ENCODE data around the gene SV2C. TPM values are rescaled to one million over a fixed set of nuclear protein-coding genes. Genes with fewer than 3 reads are reported as not detected.
"Not testable (repeated sequence)": the region's sequence is repeated elsewhere in the genome, so short reads cannot be mapped to it uniquely, and the experiment has no call there.

The SV2C gene
- total RNA-seq, 2 experiments from 2014 or later = not detected

DNA sequence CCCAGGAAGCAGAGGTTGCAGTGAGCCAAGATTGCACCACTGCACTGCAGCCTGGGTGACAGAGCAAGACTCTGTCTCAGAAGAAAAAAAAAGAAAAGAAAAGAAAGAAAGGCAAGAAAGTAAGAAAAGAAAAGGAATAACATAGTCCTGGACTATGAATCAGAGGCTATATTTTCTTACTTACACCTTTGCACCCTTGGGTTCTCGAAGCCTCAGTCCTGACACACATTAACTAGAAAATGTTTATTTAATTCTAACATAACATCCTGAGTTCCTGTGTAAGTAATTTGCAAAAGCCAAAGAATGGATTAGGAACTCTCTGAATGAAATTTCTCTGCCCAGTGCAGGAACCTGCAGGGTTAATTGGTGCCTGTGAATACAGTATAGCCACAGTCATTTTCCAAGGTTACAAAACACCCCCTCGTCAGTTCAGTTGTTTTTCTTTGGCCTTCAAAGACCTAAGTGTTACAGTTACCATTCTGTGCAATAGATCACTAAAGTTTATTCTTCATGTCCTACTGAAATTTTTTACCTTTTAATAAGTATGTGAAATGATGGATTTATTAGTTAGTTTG is 147.6 kb downstream of the SV2C start:
- POLR2A ChIA-PET = no interaction called here

DNA sequence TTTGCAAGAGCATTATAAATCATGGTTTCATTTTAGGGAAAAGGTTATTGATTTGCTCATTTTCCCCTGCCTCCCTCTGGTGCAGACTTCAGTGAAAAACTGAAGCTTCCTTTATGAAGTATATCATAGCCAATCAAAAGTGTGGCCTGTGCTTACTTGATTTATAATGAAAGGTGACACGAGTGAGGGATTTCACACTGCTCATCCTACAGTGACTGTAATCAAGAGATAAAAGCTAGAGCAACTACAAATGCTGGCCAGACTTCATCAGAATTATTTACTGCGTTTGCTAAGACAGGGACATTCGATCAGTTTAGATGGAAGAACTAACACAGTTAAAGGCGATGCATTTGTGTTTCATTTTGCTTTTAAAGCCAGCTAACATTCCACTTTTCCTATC is 151.5 kb downstream of the SV2C start:
- CTCF ChIA-PET = no interaction called here
- POLR2A ChIA-PET = no interaction called here

More for the DNA sequence above, 147.6 kb downstream of the SV2C start:
- CTCF ChIA-PET = no interaction called here

DNA sequence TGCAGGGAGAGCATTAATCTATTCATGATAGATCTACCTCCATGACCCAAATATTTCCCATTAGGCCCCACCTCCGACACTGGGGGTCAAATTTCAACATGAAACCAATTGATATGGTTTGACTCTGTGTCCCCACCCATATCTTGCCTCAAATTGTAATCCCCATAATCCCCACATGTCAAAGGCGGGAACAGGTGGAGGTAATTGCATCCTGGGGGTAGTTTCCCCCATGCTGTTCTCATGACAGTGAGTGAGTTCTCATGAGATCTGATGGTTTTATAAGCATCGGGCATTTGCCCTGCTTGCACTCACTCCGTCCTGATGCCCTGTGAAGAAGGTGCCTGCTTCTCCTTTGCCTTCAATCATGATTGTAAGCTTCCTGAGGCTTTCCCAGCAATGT is 153.5 kb downstream of the SV2C start:
- CTCF ChIA-PET = interaction anchor here (0.6 kb wide), 1 partner anchor 166 kb away, joined by 4 read pairs; no protein-coding TSS in a partner anchor
- POLR2A ChIA-PET = no interaction called here

DNA sequence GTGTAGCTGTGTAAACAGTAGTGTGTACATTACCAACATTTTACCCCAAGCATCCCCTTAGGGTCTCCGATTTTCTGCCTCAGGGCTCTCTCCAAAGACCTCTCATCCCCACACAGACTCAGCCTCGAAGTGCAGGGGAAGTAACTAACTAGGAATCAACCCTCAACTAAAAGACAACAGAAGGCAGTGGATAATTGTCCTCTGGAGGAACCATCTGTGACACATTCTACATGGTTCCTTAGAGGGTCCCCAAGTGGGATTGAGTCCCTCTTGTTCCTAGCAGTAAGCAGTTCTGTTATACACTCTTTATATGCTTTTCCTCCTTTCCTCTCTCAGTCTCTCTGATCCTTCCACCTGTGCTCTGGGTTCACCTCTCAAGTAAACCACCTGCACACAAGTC is 157.2 kb downstream of the SV2C start:
- CTCF ChIA-PET = no interaction called here
- POLR2A ChIA-PET = no interaction called here

DNA sequence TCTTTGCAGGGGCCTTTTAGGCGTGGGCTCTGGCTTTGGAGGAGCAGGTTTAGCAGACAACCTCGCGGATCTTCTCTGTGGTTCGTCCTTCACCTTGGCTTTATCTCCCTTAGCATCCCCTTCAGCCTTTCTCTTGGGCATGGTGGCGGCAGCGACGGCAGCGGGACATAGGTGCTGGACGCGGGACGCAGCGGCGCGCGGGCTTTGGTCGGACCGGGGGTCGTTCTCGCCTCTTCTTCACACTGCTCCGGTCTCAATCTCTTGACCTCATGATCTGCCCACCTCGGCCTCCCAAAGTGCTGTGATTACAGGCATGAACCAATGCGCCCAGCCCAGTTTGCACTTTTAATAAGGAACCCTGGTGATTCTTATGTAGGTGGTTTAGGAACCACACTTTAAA is 159.0 kb downstream of the SV2C start:
- CTCF ChIA-PET, POLR2A ChIA-PET: not testable (repeated sequence)

DNA sequence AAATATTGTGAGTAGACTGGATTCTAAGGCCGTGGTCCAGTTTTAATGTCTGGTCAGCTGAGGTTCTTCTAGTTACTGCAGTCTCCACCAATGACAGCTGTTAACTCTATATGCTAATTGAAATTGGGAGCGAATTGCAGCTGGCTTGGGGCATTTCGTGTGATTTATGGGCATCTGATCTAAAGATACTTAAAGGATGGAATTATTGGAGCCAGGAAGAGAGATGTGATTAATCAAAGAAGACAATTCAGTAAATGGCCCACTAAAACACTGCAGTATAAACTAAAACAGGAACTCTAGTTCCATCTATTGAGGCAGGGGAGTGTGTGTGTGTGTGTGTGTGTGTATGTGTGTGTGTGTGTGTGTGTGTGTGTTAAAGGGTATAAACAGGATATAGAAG is 162.4 kb downstream of the SV2C start:
- ChIA-PET CTCF (no interaction called here), POLR2A (no interaction called here)

DNA sequence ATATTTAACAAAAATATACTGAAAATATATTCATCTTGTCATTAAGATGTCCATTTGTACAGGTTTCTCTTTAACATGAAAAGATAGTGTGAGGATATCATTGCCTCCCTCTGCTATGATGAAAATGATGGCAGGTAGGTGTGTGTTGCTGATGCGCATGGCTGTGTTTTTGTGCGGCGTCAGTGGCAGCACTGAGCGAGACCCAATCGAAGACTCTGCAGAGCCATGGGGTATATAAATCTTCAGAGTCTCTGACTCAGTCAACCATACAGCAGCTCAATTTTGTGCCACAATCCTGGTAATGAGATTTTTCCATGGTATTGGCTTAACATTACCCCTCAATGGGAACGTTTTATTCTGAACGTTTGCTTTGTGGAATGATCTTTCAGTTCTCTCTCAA is 166.4 kb downstream of the SV2C start:
- ChIA-PET CTCF (no interaction called here), POLR2A (no interaction called here)

DNA sequence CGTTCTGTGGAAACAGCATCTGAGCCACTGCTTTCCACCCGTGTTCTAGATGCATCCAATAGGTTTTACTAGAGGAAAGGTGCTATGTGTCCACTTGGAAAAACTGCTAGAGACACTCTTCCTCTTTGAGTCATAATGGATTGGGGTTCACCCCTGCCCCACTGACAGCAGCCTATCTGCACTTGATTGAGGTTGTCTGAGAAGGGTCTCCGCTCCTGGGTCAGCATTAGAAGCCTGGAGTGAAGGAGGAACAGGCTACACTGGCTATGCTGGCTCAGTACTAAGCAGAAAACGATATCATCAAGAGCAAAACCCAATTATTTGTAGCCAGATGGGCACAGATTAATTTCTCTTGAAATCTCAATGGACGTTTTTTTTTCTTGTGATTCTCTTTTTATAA is 167.3 kb downstream of the SV2C start:
- CTCF ChIA-PET = no interaction called here
- POLR2A ChIA-PET = no interaction called here

DNA sequence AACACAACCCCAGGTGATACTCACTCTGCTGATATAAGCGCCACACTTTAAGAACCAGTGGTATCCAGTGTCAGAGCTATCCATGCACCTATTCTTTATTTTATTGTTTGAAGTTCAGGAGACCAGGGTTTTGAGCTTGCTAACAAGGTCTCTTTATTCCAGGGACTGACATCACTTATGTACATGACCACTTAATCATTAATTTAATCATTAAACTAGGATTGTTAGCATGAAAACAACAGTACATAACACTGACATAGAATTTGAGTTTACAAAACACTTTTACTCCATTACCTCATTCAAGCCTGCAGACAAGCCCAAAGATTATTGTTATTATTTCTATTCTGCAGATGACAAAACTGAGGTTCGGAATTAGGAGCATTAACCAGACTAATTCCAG is 168.5 kb downstream of the SV2C start:
- ChIA-PET POLR2A (no interaction called here), CTCF (no interaction called here)

DNA sequence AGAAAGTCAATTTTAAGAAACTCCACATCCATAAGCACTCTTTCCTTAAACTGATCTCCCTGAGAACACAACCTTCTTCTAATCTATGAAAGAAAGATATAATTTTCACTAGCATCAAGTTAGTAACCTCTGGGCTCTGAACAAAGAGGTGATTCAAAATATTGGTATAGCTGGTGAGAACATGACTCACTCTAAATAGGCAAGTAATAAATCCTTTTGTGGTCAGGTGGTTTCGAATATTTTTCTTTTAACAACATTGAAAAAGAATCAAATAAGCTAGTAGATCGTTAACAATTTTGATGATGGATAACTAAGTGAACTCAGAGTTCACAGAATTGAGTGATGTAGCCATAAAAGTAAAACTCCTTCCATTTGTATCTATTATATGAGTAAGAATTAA is 169.3 kb downstream of the SV2C start:
- ChIA-PET CTCF (no interaction called here), POLR2A (no interaction called here)

DNA sequence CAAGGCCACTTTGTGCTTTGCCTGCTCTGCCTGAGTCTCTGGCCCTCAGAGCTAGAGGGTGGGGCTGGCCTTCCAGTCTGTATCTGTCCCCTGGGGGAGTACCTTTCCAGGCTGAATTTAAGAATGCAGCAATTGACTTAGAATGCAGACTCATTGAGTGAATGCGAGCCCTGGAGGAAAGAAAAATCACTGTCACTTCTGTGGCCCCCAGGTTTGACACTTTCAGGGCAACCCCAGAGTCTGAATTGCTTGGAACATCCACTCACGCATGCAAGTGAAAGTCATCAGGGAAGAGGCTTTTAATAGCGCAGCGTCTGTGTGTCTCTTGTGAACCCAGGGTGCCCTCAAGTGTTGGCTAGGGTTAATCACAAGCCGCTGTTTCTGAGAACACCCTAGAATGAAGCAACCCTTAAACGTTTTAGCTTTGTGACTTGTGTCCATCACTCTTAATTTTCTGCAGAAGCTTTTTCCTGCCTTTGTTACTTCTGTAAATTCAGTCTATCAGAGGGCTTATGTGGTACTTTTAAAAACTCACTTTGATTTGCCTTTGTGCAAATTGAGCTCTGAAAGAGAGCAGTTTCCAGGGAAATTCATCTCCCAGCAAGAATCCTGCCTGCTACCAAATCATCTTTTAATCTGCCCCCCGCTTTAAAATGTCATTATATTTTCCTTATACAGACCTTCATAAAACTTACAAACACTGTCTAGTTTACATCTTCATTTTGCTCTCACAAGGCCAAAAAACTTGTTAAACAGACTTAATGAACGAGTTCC is 173.1 kb downstream of the SV2C start:
- CTCF ChIA-PET = interaction anchor here (0.6 to 2.7 kb wide), 8 partner anchors 9 to 220 kb away, joined by 3 to 10 read pairs (median 4); no protein-coding TSS in a partner anchor

DNA sequence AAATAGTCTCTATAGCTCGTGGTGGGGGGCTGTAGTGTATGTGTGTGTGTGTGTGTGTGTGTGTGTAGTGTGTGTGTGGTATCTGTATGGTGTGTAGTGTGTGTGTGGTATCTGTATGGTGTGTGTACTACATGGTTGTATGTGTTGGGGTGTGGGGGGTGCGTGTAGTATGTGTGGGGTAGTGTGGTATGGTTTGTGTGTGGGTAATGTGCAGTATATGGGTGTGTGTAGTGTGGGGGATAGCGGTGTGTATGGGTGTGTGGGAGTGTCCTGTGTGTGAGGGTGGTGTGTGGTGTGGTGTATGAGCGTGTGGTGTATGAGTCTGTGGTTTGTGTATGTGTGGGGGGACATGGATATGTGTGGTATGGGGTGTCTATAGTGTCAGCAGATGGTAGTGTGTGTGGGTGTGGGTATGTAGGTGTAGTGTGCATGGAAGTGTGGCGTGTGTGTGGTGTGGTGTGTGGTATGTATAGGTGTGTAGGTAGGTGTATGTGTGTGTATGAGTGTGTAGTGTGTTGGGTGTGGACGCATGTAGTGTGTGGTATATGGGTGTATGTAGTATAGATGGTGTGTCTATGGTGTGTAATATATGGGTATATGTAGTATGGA is 174.1 kb downstream of the SV2C start:
- CTCF ChIA-PET = interaction anchor here (0.9 to 2.7 kb wide), 3 partner anchors 9 to 219 kb away, joined by 3 to 10 read pairs (median 9); no protein-coding TSS in a partner anchor
- POLR2A ChIA-PET = interaction anchor here (0.5 kb wide), 1 partner anchor 1020 kb away, joined by 3 read pairs; no protein-coding TSS in a partner anchor

More for the DNA sequence above, 173.1 kb downstream of the SV2C start:
- POLR2A ChIA-PET = interaction anchor here (0.5 kb wide), 1 partner anchor 1019 kb away, joined by 3 read pairs; no protein-coding TSS in a partner anchor

DNA sequence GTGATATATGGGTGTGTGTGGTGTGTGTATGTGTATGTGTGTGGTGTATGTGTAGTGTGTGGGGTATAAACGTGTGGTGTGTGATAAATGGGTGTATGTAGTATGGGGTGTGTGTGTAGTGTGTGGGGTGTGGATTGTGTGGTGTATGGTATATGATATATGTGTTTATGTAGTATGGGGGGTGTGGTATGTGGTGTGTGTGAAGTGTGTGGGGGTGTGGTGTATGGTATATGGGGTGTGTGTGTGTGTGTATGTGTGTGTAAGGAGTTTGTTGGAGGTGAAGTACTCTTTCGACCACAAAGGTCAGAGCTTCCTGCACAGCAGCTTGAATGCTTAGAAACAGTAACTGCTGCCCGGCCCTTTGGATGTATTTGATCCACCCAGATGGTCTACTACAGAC is 174.7 kb downstream of the SV2C start:
- CTCF ChIA-PET = interaction anchor here (0.6 to 2.7 kb wide), 2 partner anchors 182 to 547 kb away, joined by 3 to 9 read pairs; no protein-coding TSS in a partner anchor
- POLR2A ChIA-PET = no interaction called here

DNA sequence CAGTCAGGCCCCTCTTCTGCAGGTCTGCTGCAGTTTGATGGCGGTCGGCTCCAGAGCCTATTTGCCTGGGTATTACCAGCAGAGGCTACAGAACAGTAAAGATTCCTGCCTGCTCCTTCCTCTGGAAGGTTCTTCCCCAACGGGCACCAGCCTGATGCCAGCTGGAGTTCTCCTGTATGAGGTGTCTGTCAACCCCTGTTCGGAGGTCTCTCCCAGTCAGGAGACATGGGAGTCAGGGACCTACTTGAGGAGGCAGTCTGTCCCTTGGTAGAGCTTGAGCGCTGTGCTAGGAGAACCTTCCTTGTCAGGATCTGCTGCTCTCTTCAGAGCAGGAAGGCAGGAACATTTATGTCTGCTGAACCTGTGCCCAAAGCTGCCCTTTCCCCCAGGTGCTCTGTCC is 181.5 kb downstream of the SV2C start:
- CTCF ChIA-PET = interaction anchor here (1.0 kb wide), 1 partner anchor 8 kb away, joined by 3 read pairs; no protein-coding TSS in a partner anchor
- POLR2A ChIA-PET = no interaction called here

DNA sequence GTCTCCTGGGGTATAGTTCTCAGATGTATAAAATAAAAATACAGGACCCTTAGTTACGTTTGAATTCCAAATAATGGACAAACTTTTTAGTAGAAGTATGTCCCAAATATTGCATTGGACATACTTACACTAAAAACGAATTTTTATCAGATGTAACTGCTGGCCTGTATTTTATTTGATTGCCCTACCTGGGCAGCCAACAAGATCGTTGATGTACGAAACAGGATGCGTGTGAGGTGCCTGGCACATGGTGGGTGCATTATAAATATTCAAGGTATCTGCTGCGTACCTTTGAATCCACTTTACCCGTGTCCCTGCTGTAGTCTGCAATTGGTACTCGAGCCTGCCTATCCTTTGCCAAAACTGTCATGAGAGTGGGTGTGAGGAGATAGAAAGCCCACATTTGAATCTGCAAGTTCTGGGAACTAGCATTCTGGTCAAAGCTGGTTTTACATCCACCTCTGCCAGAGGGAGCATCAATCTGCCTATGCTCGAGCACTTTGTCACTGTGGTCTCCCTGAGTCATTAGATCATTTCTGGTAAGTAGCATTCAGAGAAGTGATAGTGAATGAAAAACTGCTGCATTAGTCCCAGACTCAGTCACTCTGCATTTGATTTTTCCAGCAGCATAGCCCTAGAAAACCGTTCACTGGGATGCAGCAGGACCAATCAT is 186.2 kb downstream of the SV2C start:
- POLR2A ChIA-PET = no interaction called here
- CTCF ChIA-PET = interaction anchor here (0.7 to 2.5 kb wide), 2 partner anchors 57 to 278 kb away, joined by 3 to 5 read pairs; no protein-coding TSS in a partner anchor

DNA sequence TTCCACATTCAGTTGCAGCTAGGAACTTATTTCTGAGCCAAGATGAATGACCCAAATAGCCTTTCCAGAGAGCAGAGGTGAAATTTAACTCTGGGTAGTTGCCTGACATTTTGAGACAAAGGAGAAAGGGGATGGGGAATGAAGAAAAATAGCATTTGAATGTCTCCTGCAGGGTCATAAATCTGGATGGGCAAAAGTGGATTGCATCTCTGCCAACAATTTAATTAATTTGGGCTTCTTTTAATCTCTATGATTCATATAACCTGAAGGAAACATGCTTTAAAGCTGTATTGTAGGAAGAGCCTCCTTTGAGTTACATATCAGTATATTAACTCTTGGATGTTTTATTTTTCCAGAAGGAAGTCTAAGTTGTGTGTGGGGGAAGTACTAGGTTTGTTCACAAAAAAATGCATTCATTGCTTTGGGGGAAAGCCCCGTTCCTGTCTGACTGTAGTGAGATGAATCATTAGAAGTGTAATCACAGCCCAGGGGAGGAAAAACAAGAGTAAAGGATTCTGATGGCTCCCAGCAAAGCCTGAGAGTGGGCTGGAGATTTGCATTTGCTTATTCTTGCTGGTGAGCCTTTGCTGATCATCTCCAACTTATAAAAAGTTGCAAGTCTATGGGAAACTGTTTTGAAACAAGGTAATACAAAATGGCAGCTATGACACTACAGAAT is 186.9 kb downstream of the SV2C start:
- ChIA-PET POLR2A (no interaction called here), CTCF (interaction anchor here (0.7 to 2.5 kb wide), 2 partner anchors 56 to 277 kb away, joined by 3 to 5 read pairs; no protein-coding TSS in a partner anchor)

DNA sequence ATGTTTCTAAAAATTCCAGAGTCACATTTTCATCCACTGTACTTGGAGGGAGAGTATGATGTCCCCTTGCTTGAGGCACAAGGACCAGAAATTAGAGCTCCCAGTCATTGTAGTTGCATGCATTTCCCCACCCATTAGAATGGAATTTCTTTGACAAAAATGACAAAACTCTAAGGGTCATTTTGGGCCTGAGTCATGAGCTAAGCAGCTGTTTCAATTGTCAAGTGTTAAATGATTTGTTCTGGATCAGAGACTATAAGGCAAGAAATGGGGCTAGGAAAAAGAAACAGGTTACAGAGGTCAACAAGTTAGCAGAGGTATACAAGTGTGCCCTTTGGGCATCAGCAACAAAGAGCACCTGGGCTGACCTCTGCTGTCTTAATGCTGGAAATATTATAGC is 188.7 kb downstream of the SV2C start:
- ChIA-PET POLR2A (no interaction called here), CTCF (interaction anchor here (0.7 kb wide), 1 partner anchor 814 kb away, joined by 3 read pairs; no protein-coding TSS in a partner anchor)

DNA sequence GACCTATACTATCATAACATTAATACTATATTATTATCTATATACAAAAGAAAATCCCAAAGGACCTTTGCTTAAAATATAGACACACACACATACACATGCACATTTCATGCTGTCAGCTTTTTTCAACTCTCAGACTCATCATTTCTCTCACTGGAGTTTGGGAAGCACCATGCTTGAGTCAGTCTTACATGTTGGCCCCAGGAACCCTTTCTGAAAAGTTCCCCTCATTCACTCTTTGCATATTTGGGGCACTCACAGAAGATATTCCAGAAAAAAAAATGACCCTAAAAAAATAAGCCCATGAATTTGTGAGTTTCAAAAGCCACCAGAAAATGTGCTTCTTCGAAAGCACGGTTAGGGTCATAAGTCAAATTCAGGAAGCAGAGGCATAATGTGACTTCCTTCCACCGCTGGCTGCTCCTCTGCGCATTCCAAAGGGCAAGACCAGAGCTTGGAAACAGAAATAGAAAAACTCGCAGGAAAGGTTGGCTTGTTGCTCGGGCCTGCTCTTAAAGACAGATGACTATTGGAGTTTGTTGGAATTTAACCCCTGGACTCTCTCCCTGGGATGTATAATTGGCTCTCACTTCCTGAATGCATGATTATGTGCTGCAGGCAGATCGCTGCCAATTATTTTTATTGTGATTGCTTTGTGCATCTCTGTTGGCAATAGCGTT is 190.2 kb downstream of the SV2C start:
- POLR2A ChIA-PET = no interaction called here

DNA sequence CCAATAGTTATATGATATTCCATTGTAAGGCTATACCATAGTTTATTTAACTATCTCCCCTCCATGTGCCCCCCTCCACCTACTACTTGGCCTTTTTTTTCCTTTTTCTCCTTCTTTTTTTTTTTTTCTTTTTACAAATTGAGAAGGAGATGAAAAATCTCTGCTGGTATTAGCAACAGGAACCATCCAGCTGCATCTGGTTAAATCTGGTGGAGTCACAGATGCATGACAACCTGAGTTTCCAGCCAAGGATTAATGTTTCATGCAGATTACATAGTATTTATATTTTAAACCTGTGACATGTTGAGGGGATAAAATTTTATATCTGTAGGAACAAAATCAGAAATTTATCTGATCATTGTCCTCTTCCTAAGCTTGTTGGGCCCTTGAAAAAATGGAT is 191.4 kb downstream of the SV2C start:
- CTCF ChIA-PET = interaction anchor here (0.6 kb wide), 1 partner anchor 500 kb away, joined by 4 read pairs; no protein-coding TSS in a partner anchor

More for the DNA sequence above, 190.2 kb downstream of the SV2C start:
- CTCF ChIA-PET = no interaction called here

More for the DNA sequence above, 191.4 kb downstream of the SV2C start:
- POLR2A ChIA-PET = no interaction called here
